ENCODE data around the gene THPO.

Gene THPO

DNA sequence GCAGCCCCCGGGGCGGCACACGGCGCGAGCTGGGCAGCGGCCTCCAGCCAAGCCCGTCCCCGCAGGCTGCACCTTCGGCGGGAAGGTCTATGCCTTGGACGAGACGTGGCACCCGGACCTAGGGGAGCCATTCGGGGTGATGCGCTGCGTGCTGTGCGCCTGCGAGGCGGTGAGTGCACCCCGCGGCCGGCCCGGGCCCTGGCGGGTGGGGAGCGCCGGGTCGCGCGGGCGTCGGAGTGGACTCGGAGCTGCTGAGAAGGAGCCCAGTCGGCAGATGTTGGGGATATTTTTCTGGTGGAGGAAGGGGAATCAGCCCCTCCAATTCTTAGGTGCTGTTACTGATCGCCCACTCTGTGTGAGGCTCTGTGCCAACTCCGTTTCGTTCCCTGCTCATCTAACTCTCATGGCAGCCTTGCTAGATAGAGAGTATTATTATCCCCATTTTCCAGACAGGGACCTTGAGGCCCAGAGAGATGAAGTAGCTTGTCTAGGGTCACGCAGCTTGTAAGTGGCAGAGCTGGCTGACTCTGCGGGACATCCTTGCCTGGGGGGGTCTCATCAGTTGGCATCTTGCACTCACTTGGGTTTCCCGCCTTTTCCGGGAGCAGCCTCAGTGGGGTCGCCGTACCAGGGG, 2.7 kb upstream of the THPO start:
- peak overlapping the region; percentile 11 for H3K18ac ChIP-seq (ENCODE audit: low read length)
- no peak overlapping the region for H3K23ac ChIP-seq (ENCODE audit: low read length)
- H3K27ac ChIP-seq (ENCODE audit: low read depth, low read length) = no peak overlapping the region
- peaks cover 6% of the 10 kb centered on the region for H3K79me1 ChIP-seq (ENCODE audit: low read length)
- H3K4ac ChIP-seq (ENCODE audit: low read depth, low read length) = no peak overlapping the region
- peaks cover 19% of the 10 kb centered on the region for H3K27me3 ChIP-seq (ENCODE audit: insufficient read depth, low read length)
- peak overlapping the region; percentile 24 for H3K14ac ChIP-seq (ENCODE audit: low read length)
- peak overlapping the region; percentile 10 for H4K91ac ChIP-seq (ENCODE audit: low read depth, low read length)
- peaks cover 1% of the 10 kb centered on the region in 2 experiments for H3K36me3 ChIP-seq (ENCODE audit: control insufficient read depth in 1 of 2, insufficient read depth in 2 of 2, low read length in 2 of 2)
- no CpG with 5 or more reads among the region's 42 CpGs for WGBS (ENCODE audit: extremely low coverage, insufficient coverage, insufficient read length)
- H2AK5ac ChIP-seq (ENCODE audit: low read length) = no peak overlapping the region
- H2BK5ac ChIP-seq (ENCODE audit: low read depth, low read length, poor library complexity) = no peak overlapping the region
- H3K4me1 ChIP-seq (ENCODE audit: control insufficient read depth in 1 of 2, insufficient read depth in 2 of 2, low read length in 2 of 2) = peaks cover 26 to 27% of the 10 kb centered on the region in 2 experiments
- H3K9ac ChIP-seq (ENCODE audit: low read length) = no peak overlapping the region
- no peak overlapping the region for H2BK12ac ChIP-seq (ENCODE audit: low read length)
- H3K4me3 ChIP-seq (ENCODE audit: low read depth, low read length) = peak overlapping the region; percentile 8
- peak overlapping the region; percentile 86 for H3K4me2 ChIP-seq (ENCODE audit: low read length)
- no peak for DNase-seq
- H3K9me3 ChIP-seq (ENCODE audit: insufficient read depth, low read depth, low read length) = peaks cover 2% of the 10 kb centered on the region
- peak overlapping the region; percentile 7 for H2BK120ac ChIP-seq (ENCODE audit: insufficient read depth, low read length, poor library complexity)
- no peak overlapping the region for H2AFZ ChIP-seq (ENCODE audit: insufficient read depth, low read length, poor library complexity)
- H3K79me2 ChIP-seq (ENCODE audit: control insufficient read depth, insufficient read depth, low read length, poor library complexity) = peaks cover 1% of the 10 kb centered on the region
- no peak overlapping the region for H4K12ac ChIP-seq (ENCODE audit: low read depth, low read length)
- peak overlapping the region; percentile 26 for H4K8ac ChIP-seq (ENCODE audit: low read depth, low read length)

DNA sequence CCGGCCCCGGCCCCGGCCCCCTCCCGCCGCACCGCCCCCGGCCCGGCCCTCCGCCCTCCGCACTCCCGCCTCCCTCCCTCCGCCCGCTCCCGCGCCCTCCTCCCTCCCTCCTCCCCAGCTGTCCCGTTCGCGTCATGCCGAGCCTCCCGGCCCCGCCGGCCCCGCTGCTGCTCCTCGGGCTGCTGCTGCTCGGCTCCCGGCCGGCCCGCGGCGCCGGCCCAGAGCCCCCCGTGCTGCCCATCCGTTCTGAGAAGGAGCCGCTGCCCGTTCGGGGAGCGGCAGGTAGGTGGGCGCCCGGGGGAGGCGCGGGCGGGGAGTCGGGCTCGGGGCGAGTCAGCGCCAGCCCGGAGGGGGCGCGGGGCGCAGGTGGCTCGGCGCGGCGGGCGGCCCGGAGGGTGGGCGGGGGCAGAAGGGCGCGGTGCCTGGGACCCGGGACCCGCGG, 2.2 kb upstream of the THPO start:
- H3K4me3 ChIP-seq (ENCODE audit: low read depth, low read length) = peak overlapping the region; percentile 8
- peak overlapping the region; percentile 10 for H4K91ac ChIP-seq (ENCODE audit: low read depth, low read length)
- no peak overlapping the region for H4K12ac ChIP-seq (ENCODE audit: low read depth, low read length)
- no peak overlapping the region for H3K23ac ChIP-seq (ENCODE audit: low read length)
- peaks cover 19% of the 10 kb centered on the region for H3K27me3 ChIP-seq (ENCODE audit: insufficient read depth, low read length)
- no peak overlapping the region for H3K4ac ChIP-seq (ENCODE audit: low read depth, low read length)
- peaks cover 6% of the 10 kb centered on the region for H3K79me1 ChIP-seq (ENCODE audit: low read length)
- H3K27ac ChIP-seq (ENCODE audit: low read depth, low read length) = no peak overlapping the region
- H2BK120ac ChIP-seq (ENCODE audit: insufficient read depth, low read length, poor library complexity) = no peak overlapping the region
- no peak overlapping the region for H4K8ac ChIP-seq (ENCODE audit: low read depth, low read length)
- H3K9ac ChIP-seq (ENCODE audit: low read length) = no peak overlapping the region
- H2BK5ac ChIP-seq (ENCODE audit: low read depth, low read length, poor library complexity) = no peak overlapping the region
- H3K36me3 ChIP-seq (ENCODE audit: control insufficient read depth in 1 of 2, insufficient read depth in 2 of 2, low read length in 2 of 2) = peaks cover 1% of the 10 kb centered on the region in 2 experiments
- H3K18ac ChIP-seq (ENCODE audit: low read length) = no peak overlapping the region
- peaks cover 1% of the 10 kb centered on the region for H3K79me2 ChIP-seq (ENCODE audit: control insufficient read depth, insufficient read depth, low read length, poor library complexity)
- WGBS (ENCODE audit: extremely low coverage, insufficient coverage, insufficient read length) = no CpG with 5 or more reads among the region's 62 CpGs
- H3K9me3 ChIP-seq (ENCODE audit: insufficient read depth, low read depth, low read length) = peaks cover 2% of the 10 kb centered on the region
- H3K4me1 ChIP-seq (ENCODE audit: control insufficient read depth in 1 of 2, insufficient read depth in 2 of 2, low read length in 2 of 2) = peaks cover 26 to 27% of the 10 kb centered on the region in 2 experiments
- DNase-seq = peak in 1 of 2 donors; percentile 46
- H2AK5ac ChIP-seq (ENCODE audit: low read length) = no peak overlapping the region
- peak overlapping the region; percentile 86 for H3K4me2 ChIP-seq (ENCODE audit: low read length)
- no peak overlapping the region for H2AFZ ChIP-seq (ENCODE audit: insufficient read depth, low read length, poor library complexity)
- no peak overlapping the region for H3K14ac ChIP-seq (ENCODE audit: low read length)
- H2BK12ac ChIP-seq (ENCODE audit: low read length) = no peak overlapping the region

DNA sequence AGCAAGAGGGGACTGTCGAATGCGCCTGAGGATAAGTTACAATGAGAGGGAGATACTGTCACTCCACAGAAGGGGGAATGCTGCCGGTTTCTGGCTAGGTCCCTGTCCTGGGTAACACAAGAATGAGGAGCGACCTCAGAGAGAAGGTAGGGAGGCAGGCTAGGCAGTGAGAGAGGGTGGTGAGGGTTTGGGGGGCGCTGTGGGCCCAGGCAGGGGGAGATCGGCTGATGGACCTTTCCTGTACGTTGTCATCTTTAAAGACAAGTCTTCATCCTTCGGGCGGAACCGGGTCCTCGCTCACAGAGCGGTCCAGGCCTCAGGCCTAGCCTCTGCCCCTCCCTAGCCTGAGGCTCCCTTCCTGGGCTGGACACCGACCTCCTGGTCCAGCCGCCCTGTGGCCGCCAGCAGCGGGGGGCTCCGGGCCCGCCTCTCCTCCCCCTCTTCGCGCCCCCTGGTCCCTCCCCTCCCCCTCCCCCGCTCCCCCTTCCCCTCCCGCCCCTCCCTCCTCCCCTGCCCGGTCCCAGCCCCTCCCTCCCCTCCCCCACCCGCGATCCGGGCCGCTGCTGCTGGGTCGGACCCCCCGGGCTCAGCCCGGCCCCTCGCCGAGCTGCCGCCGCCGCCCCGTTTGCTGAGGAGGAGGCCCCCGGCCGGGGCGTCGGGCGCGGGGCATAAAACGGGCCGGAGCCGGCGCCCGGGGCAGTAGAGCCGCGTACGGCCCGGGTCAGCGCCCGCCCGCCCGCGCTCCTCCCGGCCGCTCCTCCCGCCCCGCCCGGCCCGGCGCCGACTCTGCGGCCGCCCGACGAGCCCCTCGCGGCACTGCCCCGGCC, 1.6 kb upstream of the THPO start, which contains the start of gene CHRD:
Gene CHRD (plus strand): TSS at position 697 of the 827 bp plus-strand sequence. CDS start 265 bp downstream, outside the sequence.
- H2AFZ ChIP-seq (ENCODE audit: insufficient read depth, low read length, poor library complexity) = no peak within 1 kb of the TSS
- peak within 1 kb of the TSS; percentile 32 for H2AK5ac ChIP-seq (ENCODE audit: low read length)
- no peak within 1 kb of the TSS for H2BK5ac ChIP-seq (ENCODE audit: low read depth, low read length, poor library complexity)
- H4K91ac ChIP-seq (ENCODE audit: low read depth, low read length) = peak within 1 kb of the TSS; percentile 59
- H2BK120ac ChIP-seq (ENCODE audit: insufficient read depth, low read length, poor library complexity) = peak within 1 kb of the TSS; percentile 7
- peaks cover 6% of the 10 kb centered on the region for H3K79me1 ChIP-seq (ENCODE audit: low read length)
- peak within 1 kb of the TSS; percentile 25 for H3K18ac ChIP-seq (ENCODE audit: low read length)
- peak within 1 kb of the TSS; percentile 46 for H3K4me3 ChIP-seq (ENCODE audit: low read depth, low read length)
- H3K79me2 ChIP-seq (ENCODE audit: control insufficient read depth, insufficient read depth, low read length, poor library complexity) = peaks cover 1% of the 10 kb centered on the region
- H3K23ac ChIP-seq (ENCODE audit: low read length) = no peak within 1 kb of the TSS
- peak within 1 kb of the TSS; percentile 26 for H4K8ac ChIP-seq (ENCODE audit: low read depth, low read length)
- no CpG with 5 or more reads among the region's 71 CpGs for WGBS (ENCODE audit: extremely low coverage, insufficient coverage, insufficient read length)
- no peak within 1 kb of the TSS for H4K12ac ChIP-seq (ENCODE audit: low read depth, low read length)
- peak in 1 of 2 donors; percentile 19 for DNase-seq
- H3K4me2 ChIP-seq (ENCODE audit: low read length) = peak within 1 kb of the TSS; percentile 86
- H3K14ac ChIP-seq (ENCODE audit: low read length) = peak within 1 kb of the TSS; percentile 24
- H2BK12ac ChIP-seq (ENCODE audit: low read length) = peak within 1 kb of the TSS; percentile 41
- no peak within 1 kb of the TSS for H3K27ac ChIP-seq (ENCODE audit: low read depth, low read length)
- H3K27me3 ChIP-seq (ENCODE audit: insufficient read depth, low read length) = peaks cover 19% of the 10 kb centered on the region
- peaks cover 2% of the 10 kb centered on the region for H3K9me3 ChIP-seq (ENCODE audit: insufficient read depth, low read depth, low read length)
- no peak within 1 kb of the TSS for H3K4ac ChIP-seq (ENCODE audit: low read depth, low read length)
- H3K36me3 ChIP-seq (ENCODE audit: control insufficient read depth in 1 of 2, insufficient read depth in 2 of 2, low read length in 2 of 2) = peaks cover 1% of the 10 kb centered on the region in 2 experiments
- no peak within 1 kb of the TSS for H3K9ac ChIP-seq (ENCODE audit: low read length)
- H3K4me1 ChIP-seq (ENCODE audit: control insufficient read depth in 1 of 2, insufficient read depth in 2 of 2, low read length in 2 of 2) = peaks cover 26 to 27% of the 10 kb centered on the region in 2 experiments

GRCh38 chr3:184378651-184379357, 797 bp upstream of the THPO start:
- Histone ChIP-seq H3K27me3 (ENCODE audit: insufficient read depth, low read length) (peaks cover 19% of the 10 kb centered on the region), H3K9me3 (ENCODE audit: insufficient read depth, low read depth, low read length) (peaks cover 2% of the 10 kb centered on the region), H3K14ac (ENCODE audit: low read length) (no peak overlapping the region), H2BK120ac (ENCODE audit: insufficient read depth, low read length, poor library complexity) (peak overlapping the region; percentile 4), H4K91ac (ENCODE audit: low read depth, low read length) (peak overlapping the region; percentile 59), H2AK5ac (ENCODE audit: low read length) (peak overlapping the region; percentile 32), H2BK12ac (ENCODE audit: low read length) (peak overlapping the region; percentile 41), H3K79me1 (ENCODE audit: low read length) (peaks cover 6% of the 10 kb centered on the region), H3K23ac (ENCODE audit: low read length) (no peak overlapping the region), H2BK5ac (ENCODE audit: low read depth, low read length, poor library complexity) (no peak overlapping the region), H3K4me2 (ENCODE audit: low read length) (peak overlapping the region; percentile 35), H3K4me3 (ENCODE audit: low read depth, low read length) (peak overlapping the region; percentile 33), H3K9ac (ENCODE audit: low read length) (no peak overlapping the region), H3K4me1 (ENCODE audit: control insufficient read depth in 1 of 2, insufficient read depth in 2 of 2, low read length in 2 of 2) (peaks cover 26 to 27% of the 10 kb centered on the region in 2 experiments), H3K18ac (ENCODE audit: low read length) (peak overlapping the region; percentile 25), H4K12ac (ENCODE audit: low read depth, low read length) (no peak overlapping the region), H2AFZ (ENCODE audit: insufficient read depth, low read length, poor library complexity) (no peak overlapping the region), H3K4ac (ENCODE audit: low read depth, low read length) (no peak overlapping the region), H3K79me2 (ENCODE audit: control insufficient read depth, insufficient read depth, low read length, poor library complexity) (peaks cover 1% of the 10 kb centered on the region), H3K36me3 (ENCODE audit: control insufficient read depth in 1 of 2, insufficient read depth in 2 of 2, low read length in 2 of 2) (peaks cover 1% of the 10 kb centered on the region in 2 experiments), H3K27ac (ENCODE audit: low read depth, low read length) (no peak overlapping the region), H4K8ac (ENCODE audit: low read depth, low read length) (peak overlapping the region; percentile 26)
- DNase-seq = no peak
- no CpG with 5 or more reads among the region's 10 CpGs for WGBS (ENCODE audit: extremely low coverage, insufficient coverage, insufficient read length)
